Measurements from ENCODE around the gene CD6. TPM values are rescaled to one million over a fixed set of nuclear protein-coding genes. Genes with fewer than 3 reads are reported as not detected.

Gene CD6
- total RNA-seq, 2 donors from 2014 or later = 0.51 to 1.2 TPM

DNA sequence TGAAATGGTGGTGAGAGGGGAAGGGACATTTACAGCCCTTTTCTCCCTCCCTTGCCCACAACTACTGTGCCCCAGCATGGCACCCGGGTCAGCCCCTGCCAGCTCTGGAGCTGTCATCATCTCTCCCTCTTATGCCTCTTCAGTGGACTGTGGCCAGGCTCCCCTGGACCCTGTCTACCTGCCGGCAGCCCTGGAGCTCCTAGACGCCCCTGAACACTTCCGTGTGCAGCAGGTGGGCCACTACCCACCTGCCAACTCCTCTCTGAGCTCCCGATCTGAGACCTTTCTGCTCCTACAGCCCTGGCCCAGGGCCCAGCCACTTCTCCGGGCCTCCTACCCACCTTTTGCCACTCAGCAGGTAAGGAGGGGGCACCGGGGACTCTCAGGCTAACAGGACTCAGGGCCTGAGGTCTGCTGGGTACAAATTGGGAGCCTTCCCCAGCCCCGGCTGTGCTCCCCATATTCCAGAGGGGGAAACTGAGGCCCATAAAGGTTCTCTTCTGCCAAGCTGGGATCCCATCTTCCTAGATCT lies 44.4 kb upstream of the CD6 start:
- H3K36me3 ChIP-seq = peaks cover 0 to 4% of the 10 kb centered on the region in 2 donors
- no peak overlapping the region for H3K4me3 ChIP-seq
- H3K27me3 ChIP-seq (replicated peaks; ENCODE audit: insufficient read depth) = no peaks in the 10 kb centered on the region
- no peaks in the 10 kb centered on the region for H3K9me3 ChIP-seq
- TF ChIP-seq POLR2A (IDR thresholded peaks at IDR 0.05) (no peak), POLR2AphosphoS5 (IDR thresholded peaks at IDR 0.05) (no peak)
- TF ChIP-seq, protein P1, sequence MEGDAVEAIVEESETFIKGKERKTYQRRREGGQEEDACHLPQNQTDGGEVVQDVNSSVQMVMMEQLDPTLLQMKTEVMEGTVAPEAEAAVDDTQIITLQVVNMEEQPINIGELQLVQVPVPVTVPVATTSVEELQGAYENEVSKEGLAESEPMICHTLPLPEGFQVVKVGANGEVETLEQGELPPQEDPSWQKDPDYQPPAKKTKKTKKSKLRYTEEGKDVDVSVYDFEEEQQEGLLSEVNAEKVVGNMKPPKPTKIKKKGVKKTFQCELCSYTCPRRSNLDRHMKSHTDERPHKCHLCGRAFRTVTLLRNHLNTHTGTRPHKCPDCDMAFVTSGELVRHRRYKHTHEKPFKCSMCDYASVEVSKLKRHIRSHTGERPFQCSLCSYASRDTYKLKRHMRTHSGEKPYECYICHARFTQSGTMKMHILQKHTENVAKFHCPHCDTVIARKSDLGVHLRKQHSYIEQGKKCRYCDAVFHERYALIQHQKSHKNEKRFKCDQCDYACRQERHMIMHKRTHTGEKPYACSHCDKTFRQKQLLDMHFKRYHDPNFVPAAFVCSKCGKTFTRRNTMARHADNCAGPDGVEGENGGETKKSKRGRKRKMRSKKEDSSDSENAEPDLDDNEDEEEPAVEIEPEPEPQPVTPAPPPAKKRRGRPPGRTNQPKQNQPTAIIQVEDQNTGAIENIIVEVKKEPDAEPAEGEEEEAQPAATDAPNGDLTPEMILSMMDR (IDR thresholded peaks at IDR 0.05) = no peak
- DNase-seq (ENCODE audit: low spot score) = no peak
- WGBS = 93% methylated on average over 8 of the region's 8 CpGs
- H3K4me1 ChIP-seq (replicated peaks) = no peaks in the 10 kb centered on the region
- intact Hi-C loops (cut with DNase I) = no loop called here
- no peak overlapping the region for H3K27ac ChIP-seq

DNA sequence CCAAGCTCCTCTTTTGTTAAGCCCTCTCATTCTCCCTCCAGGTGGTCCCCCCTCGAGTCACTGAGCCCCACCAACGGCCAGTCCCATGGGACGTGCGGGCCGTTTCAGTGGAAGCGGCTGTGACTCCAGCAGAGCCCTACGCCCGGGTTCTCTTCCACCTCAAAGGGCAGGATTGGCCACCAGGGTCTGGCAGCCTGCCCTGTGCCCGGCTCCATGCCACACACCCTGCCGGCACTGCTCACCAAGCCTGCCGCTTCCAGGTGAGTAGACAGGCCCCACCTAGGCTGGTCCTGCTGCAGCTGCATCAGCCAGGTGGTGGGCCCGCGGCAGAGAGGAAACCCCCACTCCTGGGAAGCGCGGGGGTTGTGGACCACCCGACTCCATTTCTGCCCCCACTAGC lies 43.9 kb upstream of the CD6 start:
- Histone ChIP-seq H3K27me3 (replicated peaks; ENCODE audit: insufficient read depth) (no peaks in the 10 kb centered on the region), H3K9me3 (no peaks in the 10 kb centered on the region), H3K4me1 (replicated peaks) (no peaks in the 10 kb centered on the region), H3K27ac (no peak overlapping the region), H3K36me3 (no peaks in the 10 kb centered on the region), H3K4me3 (no peak overlapping the region)
- 85% methylated on average over 11 of the region's 16 CpGs for WGBS
- intact Hi-C loops (cut with DNase I) = no loop called here
- no peak for TF ChIP-seq POLR2AphosphoS5 (IDR thresholded peaks at IDR 0.05)
- TF ChIP-seq, protein P1 (IDR thresholded peaks at IDR 0.05) = no peak
- no peak for TF ChIP-seq POLR2A (IDR thresholded peaks at IDR 0.05)
- no peak for DNase-seq (ENCODE audit: low spot score)

DNA sequence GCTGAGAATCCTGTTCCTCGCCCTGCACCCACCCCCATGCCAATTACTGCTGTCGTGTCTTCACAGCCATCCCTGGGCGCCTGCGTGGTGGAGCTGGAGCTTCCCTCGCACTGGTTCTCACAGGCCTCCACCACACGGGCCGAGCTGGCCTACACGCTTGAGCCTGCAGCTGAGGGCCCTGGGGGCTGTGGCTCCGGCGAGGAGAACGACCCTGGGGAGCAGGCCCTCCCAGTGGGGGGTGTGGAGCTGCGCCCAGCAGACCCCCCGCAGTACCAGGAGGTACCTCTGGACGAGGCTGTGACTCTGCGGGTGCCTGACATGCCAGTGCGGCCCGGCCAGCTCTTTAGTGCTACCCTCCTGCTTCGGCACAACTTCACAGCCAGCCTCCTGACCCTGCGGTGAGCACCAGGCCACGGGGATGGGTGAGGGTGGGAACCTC lies 42.9 kb upstream of the CD6 start:
- Histone ChIP-seq H3K27me3 (replicated peaks; ENCODE audit: insufficient read depth) (no peaks in the 10 kb centered on the region), H3K4me3 (no peak overlapping the region), H3K9me3 (no peaks in the 10 kb centered on the region), H3K4me1 (replicated peaks) (no peaks in the 10 kb centered on the region), H3K27ac (no peak overlapping the region), H3K36me3 (no peaks in the 10 kb centered on the region)
- TF ChIP-seq POLR2A (IDR thresholded peaks at IDR 0.05) (no peak), POLR2AphosphoS5 (IDR thresholded peaks at IDR 0.05) (no peak)
- TF ChIP-seq, protein P1 (IDR thresholded peaks at IDR 0.05) = no peak
- DNase-seq (ENCODE audit: low spot score) = no peak
- intact Hi-C loops (cut with DNase I) = no loop called here
- 94% methylated on average over 15 of the region's 20 CpGs for WGBS

GRCh38 chr11:60929764-60930163 lies 41.7 kb upstream of the CD6 start:
- TF ChIP-seq POLR2AphosphoS5 (IDR thresholded peaks at IDR 0.05) (no peak), POLR2A (IDR thresholded peaks at IDR 0.05) (no peak)
- TF ChIP-seq, protein P1 (IDR thresholded peaks at IDR 0.05) = no peak
- WGBS = 76% methylated on average over 4 of the region's 4 CpGs
- no peak for DNase-seq (ENCODE audit: low spot score)
- no peaks in the 10 kb centered on the region for H3K36me3 ChIP-seq
- no peak overlapping the region for H3K27ac ChIP-seq
- H3K4me3 ChIP-seq = no peak overlapping the region
- H3K4me1 ChIP-seq (replicated peaks) = no peaks in the 10 kb centered on the region
- no peaks in the 10 kb centered on the region for H3K9me3 ChIP-seq
- H3K27me3 ChIP-seq (replicated peaks; ENCODE audit: insufficient read depth) = no peaks in the 10 kb centered on the region
- intact Hi-C loops (cut with DNase I) = no loop called here

DNA sequence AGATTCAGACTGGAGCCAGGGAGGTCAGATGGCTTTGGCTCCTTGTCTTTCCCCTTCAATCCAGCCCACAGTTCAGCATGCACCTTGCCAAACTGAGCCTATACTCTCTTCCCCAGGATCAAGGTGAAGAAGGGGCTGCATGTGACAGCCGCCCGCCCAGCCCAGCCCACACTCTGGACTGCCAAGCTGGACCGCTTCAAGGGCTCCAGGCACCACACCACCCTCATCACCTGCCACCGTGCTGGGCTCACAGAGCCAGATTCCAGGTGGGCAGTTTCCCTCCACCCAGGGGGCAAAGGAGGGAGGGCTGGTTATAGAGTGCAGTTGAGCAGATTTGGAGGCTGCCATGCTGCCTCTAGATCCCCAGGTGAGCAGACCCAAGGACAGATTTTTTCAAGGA lies 41.1 kb upstream of the CD6 start:
- Histone ChIP-seq H3K27me3 (replicated peaks; ENCODE audit: insufficient read depth) (no peaks in the 10 kb centered on the region), H3K4me1 (replicated peaks) (no peaks in the 10 kb centered on the region), H3K4me3 (no peak overlapping the region), H3K9me3 (no peaks in the 10 kb centered on the region), H3K27ac (no peak overlapping the region), H3K36me3 (no peaks in the 10 kb centered on the region)
- 89% methylated on average over 4 of the region's 4 CpGs for WGBS
- intact Hi-C loops (cut with DNase I) = no loop called here
- TF ChIP-seq POLR2A (IDR thresholded peaks at IDR 0.05) (no peak), POLR2AphosphoS5 (IDR thresholded peaks at IDR 0.05) (no peak)
- TF ChIP-seq, protein P1 (IDR thresholded peaks at IDR 0.05) = no peak
- DNase-seq (ENCODE audit: low spot score) = no peak

All from prostate gland (tissue), 2 donors.